Adrenal gland (tissue), 12 donors: ENCODE measurements around the gene SMIM23. TPM values are rescaled to one million over a fixed set of nuclear protein-coding genes. Genes with fewer than 3 reads are reported as not detected.

ENCODE experiments used
- DNase-seq, 7 donors: peaks; one replicate each; pipeline ENCODE4 v3.0.0-alpha.2; 2019 to 2020
- H3K27ac ChIP-seq, 5 donors: fragments of 200-600 bp; sonication (generic) in 4 of 5; 1 replicate in 3 of 5; 2 replicates in 2 of 5; pipeline versions ENCODE4 v1.5.1 to v1.8.0; 2016 to 2020; ENCODE audit warnings: mild to moderate bottlenecking in 1 of 5
- H3K27me3 ChIP-seq: fragments of 200-600 bp; 2 replicates; pipeline ENCODE4 v1.8.0; 2021
- H3K36me3 ChIP-seq, 2 donors: fragments of 200-600 bp; replicated peaks in 1 of 2; 1 replicate in 1 of 2; 2 replicates in 1 of 2; pipeline versions ENCODE4 v1.5.1 to v1.8.0; 2018 to 2022
- H3K4me1 ChIP-seq, 2 donors: fragments of 200-600 bp; replicated peaks in 1 of 2; 1 replicate in 1 of 2; 2 replicates in 1 of 2; pipeline versions ENCODE4 v1.5.1 to v1.8.0; 2018 to 2021
- H3K4me3 ChIP-seq, 4 donors: fragments of 200-600 bp; sonication (generic) in 3 of 4; one replicate each; pipeline ENCODE4 v1.5.1; 2016 to 2018
- H3K9me3 ChIP-seq, 3 donors: fragments of 200-600 bp; sonication (generic) in 1 of 3; replicated peaks in 1 of 3; 1 replicate in 2 of 3; 2 replicates in 1 of 3; pipeline versions ENCODE4 v1.5.1 to v1.8.0; 2016 to 2021
- CTCF ChIP-seq, 6 experiments: fragments of 450-650 bp in 4 of 6; fragments of 200-600 bp in 2 of 6; sonication (generic) in 1 of 6; IDR thresholded peaks; 1 replicate in 5 of 6; 2 replicates in 1 of 6; pipeline versions ENCODE4 v1.5.1 to v1.8.0; 2016 to 2021; ENCODE audit warnings: antibody characterized with exemption in 6 of 6, mild to moderate bottlenecking in 2 of 6, moderate library complexity in 1 of 6
- POLR2A ChIP-seq, 2 donors: fragments of 450-650 bp; IDR thresholded peaks; one replicate each; pipeline ENCODE4 v1.6.1; 2017; ENCODE audit warnings: antibody characterized with exemption in 2 of 2, mild to moderate bottlenecking in 2 of 2, moderate library complexity in 1 of 2
- WGBS, 4 donors: extraction: QIAGEN DNeasy Blood & Tissue Kit in 2 of 4; methylation state at CpG; one replicate each; pipeline versions ENCODE4 v1.1.5 to v1.1.7; 2013 to 2017; 5-methylcytosine and 5-hydroxymethylcytosine counted together
- intact Hi-C, 2 donors: fragments of 100-400 bp; cut with DNase I; formaldehyde crosslinking; loops; one replicate each; pipeline versions ENCODE4 v1.14.1 to v1.15.0; 2022 to 2023
- polyA plus RNA-seq, 3 donors: library from polyadenylated mRNA; stranded (reverse); fragments of 200-250 nt in 2 of 3; fragments of 350-450 nt in 1 of 3; fragmentation: Illumina TruSeq in 1 of 3; extraction: RNeasy Lipid Tissue Mini Kit (QIAGEN cat#74804) in 1 of 3; gene quantifications; one replicate each; pipeline ENCODE4 v1.2.3, GENCODE V29; 2013 to 2014
- total RNA-seq, 9 donors: library from RNA; depleted of rRNA in 4 of 9; stranded (reverse); fragments of >200 nt in 4 of 9; fragments of 120-200 nt in 1 of 9; fragmentation: NEBNext Ultra II Directional in 1 of 9; extraction: Animal tissue kit (Norgen Biotek cat#: 25700) in 1 of 9; gene quantifications; one replicate each; pipeline versions ENCODE4 v1.1.0 to v1.2.4, GENCODE V29; 2013 to 2023
- donor health status: healthy with polysubstance abuse.
- donor health status: Bipolar disorder and iron deficiency.
- donor health status: DM: yes; HTN: yes; CAD: no.
- donor health status: DM: no; HTN: no; CAD: no.
- donor health status: DM: no; HTN: no; CAD: no.
- donor health status: DM: yes; HTN: yes; CAD: no.

SMIM23 gene
- total and polyA plus RNA-seq, 12 donors = not detected

GRCh38 chr5:171790408-171790807 lies 4.8 kb downstream of the SMIM23 start:
- Histone ChIP-seq H3K27ac (no peak overlapping the region), H3K27me3 (no peaks in the 10 kb centered on the region), H3K9me3 (no peaks in the 10 kb centered on the region), H3K36me3 (no peaks in the 10 kb centered on the region), H3K4me1 (no peaks in the 10 kb centered on the region), H3K4me3 (no peak overlapping the region)
- intact Hi-C loops = no loop called here
- WGBS, 4 donors = 77 to 89% (median 84%) methylated on average over 2 of the region's 2 CpGs
- TF ChIP-seq CTCF (IDR thresholded peaks at IDR 0.05) = no peak
- no peak for TF ChIP-seq POLR2A (IDR thresholded peaks at IDR 0.05)
- DNase-seq = no peak

DNA sequence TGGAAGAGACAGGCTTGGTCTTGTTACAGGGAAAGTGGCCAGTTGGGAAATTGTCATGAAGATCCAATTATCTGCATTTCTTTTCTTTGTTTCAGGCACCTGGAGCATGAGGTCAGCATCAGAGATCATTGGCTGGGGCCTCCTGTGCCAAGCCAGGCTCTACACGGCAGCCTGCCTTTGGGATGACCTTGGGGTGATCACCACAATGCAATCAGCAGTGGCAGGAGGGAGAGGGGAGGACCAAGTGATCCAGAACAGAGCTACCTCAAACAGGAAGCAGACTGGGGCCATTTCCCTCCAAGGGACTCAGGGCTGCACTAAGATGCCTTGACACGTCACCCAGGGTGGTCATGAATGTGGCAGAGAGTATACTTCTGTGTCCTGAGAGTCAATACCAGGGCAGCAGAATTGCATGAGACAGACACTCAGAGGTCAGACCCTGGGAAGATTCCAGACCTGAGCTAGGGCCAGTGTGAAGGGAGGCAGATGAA lies 8.9 kb downstream of the SMIM23 start:
- TF ChIP-seq POLR2A (IDR thresholded peaks at IDR 0.05) = no peak
- TF ChIP-seq CTCF (IDR thresholded peaks at IDR 0.05) = no peak
- 54 to 67% (median 60%) methylated on average over 2 of the region's 2 CpGs for WGBS, 4 donors

GRCh38 chr5:171795381-171795780 lies 9.8 kb downstream of the SMIM23 start:
- DNase-seq = no peak
- no peaks in the 10 kb centered on the region for H3K27me3 ChIP-seq
- no peaks in the 10 kb centered on the region for H3K4me1 ChIP-seq
- no peaks in the 10 kb centered on the region for H3K9me3 ChIP-seq
- 79 to 98% (median 85%) methylated on average over 2 of the region's 2 CpGs for WGBS, 4 donors
- TF ChIP-seq CTCF (IDR thresholded peaks at IDR 0.05) (no peak), POLR2A (IDR thresholded peaks at IDR 0.05) (no peak)
- intact Hi-C loops = no loop called here
- no peaks in the 10 kb centered on the region for H3K36me3 ChIP-seq
- no peak overlapping the region for H3K4me3 ChIP-seq
- H3K27ac ChIP-seq = no peak overlapping the region

More for the DNA sequence above, 8.9 kb downstream of the SMIM23 start:
- no peak for DNase-seq
- Histone ChIP-seq H3K36me3 (no peaks in the 10 kb centered on the region), H3K27me3 (no peaks in the 10 kb centered on the region), H3K9me3 (no peaks in the 10 kb centered on the region), H3K4me1 (no peaks in the 10 kb centered on the region), H3K27ac (no peak overlapping the region), H3K4me3 (no peak overlapping the region)
- intact Hi-C loops = no loop called here

- Histone ChIP-seq H3K36me3 (no peaks in the 10 kb centered on the region), H3K9me3 (no peaks in the 10 kb centered on the region), H3K4me1 (no peaks in the 10 kb centered on the region), H3K27ac (no peak overlapping the region), H3K27me3 (no peaks in the 10 kb centered on the region), H3K4me3 (no peak overlapping the region)
- intact Hi-C loops = no loop called here
- TF ChIP-seq CTCF (IDR thresholded peaks at IDR 0.05) (no peak), POLR2A (IDR thresholded peaks at IDR 0.05) (no peak)
- DNase-seq = no peak
- WGBS, 4 donors = 85 to 87% (median 86%) methylated on average over 8 of the region's 8 CpGs
Observed at GRCh38 chr5:171796436-171796835, 10.8 kb downstream of the SMIM23 start.
